HG03196 (cell line): Measurements from ENCODE around the gene BTAF1.
"Not testable (repeated sequence)": the region's sequence is repeated elsewhere in the genome, so short reads cannot be mapped to it uniquely, and the experiment has no call there.

Source experiments
- ATAC-seq: cut with Tn5 transposase; IDR thresholded peaks from one replicate; pipeline ENCODE4 v1.9.1; 2021; ENCODE audit not compliant: unreplicated experiment

Gene BTAF1

DNA sequence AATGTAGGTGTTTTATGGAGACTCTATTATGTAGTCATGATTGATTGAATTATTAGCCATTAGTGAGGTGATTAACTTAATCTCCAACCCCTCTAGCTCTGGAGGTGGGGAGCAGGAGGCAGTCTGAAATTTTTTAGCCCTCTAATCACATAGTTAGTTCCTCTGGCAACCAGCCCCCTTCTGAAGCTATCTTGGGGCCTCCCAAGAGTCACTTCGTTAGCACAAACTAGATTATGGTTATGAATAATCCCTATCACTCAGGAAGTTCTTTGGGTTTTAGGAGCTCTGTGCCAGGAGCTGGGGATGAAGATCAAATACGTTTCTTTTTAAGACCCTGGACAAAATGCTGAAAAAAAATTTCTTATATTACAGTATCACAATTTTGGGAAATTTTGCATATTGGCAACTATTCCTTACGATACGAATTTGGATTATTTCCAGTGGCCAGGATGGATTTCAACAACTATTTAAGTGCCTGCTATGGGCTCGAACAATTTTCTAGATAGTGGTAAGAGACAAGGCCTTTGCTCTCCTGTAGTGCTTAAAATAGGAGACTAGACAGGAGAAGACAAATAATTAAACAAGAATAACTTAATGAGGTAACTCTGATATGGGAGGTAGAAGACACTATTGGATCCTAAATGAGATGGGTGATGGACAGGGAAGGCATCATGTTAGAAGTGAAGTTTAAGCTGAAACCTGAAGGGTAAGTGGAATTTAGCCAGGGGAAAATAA lies 52.9 kb downstream of the BTAF1 start:
- ATAC-seq: no peak

DNA sequence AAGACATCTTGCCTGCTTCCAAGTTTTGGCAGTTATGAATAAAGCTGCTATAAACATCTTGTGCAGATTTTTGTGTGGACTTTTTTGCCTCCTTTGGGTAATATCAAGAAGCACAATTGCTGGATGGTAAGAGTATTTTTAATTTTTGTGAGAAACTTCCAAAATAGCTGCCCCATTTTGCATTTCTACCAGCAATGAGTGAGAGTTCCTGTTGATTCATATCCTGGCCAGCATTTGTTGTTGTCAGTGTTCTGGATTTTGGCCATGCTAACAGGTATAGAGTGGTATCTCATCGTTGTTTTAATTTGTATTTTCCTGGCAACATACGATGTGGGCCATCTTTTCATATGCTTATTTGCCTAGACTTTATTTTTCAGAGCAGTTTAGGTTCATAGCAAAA lies 53.9 kb downstream of the BTAF1 start:
- ATAC-seq: no peak

DNA sequence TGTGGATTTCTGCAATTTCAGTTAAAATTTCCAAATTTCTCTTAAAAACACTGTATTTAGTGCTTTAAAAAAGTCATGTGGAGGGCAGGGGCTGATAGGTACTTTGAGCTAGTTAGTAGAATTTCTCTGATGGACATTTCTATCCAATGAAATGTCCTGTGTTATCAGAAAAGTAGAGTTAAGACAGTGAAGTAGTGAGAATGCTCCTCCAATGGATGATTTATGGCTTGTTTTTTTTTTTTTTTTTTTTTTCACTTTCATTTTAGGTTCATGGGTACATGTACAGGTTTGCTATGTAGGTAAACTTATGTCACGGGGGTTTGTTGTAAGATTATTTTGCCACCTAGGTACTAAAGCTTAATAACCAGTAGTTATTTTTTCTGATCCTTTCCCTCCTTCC lies 55.0 kb downstream of the BTAF1 start:
- no peak for ATAC-seq

DNA sequence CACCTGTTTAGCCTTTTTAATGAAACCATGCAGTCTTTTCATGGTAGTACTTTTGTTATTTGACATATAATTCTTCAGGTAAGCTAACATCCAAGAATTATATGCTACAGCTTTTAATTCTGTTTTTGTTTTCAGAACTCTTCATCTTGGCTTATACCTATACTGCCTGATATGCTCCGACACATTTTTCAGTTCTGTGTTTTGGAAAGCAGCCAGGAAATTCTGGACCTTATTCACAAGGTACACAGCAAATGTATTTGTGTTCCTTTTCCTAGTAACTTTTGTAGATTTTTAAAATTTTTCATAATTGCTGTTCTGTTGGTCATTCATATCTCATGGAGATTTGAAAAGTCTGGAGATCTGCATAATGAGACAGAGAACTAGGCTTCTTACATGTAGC lies 56.7 kb downstream of the BTAF1 start:
- ATAC-seq: no peak

DNA sequence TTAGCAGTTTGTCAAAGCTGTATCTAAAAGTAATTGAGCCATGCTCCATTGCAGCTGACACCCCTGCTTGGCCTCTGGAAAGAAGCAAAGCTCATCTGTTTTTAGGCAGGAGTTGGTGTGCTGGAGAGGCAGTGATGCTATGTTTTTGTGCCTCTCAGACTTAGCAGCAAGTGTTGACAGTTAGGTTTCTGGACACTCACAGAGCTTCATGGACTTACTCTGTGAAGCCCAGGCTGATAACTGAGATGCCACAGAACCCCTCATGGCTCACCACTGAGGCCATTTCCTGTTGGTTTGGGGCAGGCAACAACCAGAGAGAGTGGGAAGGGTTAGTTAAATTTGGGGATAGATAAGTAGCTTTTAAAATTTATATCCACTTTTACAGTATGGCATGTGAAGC lies 59.8 kb downstream of the BTAF1 start:
- no peak for ATAC-seq

DNA sequence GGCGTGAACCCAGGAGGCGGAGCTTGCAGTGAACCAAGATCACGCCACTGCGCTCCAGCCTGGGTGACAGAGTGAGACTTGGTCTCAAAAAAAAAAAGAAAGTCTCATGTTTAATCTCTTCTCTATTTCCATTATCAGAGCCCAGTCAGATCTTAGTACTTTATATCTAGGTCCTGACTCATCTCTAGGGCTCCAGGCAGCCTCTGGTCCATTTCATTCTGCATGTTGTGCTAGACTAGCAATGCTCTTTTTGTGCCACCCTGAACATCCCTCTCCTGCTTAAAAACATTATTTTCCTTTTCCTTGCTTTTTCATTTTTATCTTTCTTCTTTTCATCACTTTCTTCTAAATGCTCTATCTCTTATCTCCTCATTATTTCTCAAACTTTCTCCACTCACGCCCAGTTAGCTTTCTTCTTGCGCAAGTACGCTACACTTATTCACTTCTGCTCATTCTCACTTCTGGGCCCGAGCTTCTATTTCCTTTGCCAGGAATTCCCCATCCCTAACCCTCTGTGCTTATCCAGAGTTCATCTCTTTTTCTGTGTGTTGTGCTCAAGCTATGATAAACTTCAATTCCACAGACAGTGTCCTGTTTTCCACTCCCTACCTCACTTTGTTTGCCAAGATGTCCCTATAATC lies 63.9 kb downstream of the BTAF1 start:
- ATAC-seq: no peak

DNA sequence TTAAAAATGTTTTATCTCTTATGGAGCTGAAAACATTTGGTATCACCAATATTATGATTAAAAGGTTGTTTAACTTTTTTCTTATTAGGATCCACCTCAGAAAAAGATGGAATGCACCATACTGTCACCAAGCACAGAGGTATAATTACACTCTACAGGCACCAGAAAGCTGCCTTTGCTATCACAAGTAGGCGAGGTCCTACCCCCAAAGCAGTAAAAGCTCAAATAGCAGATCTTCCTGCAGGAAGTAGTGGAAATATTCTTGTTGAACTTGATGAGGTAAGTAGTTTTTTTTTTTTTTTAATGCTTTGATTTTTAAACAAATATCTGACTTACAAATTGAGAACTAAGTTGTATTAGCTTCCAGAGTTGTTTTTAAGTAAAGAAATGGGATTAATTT lies 68.5 kb downstream of the BTAF1 start:
- ATAC-seq: no peak

DNA sequence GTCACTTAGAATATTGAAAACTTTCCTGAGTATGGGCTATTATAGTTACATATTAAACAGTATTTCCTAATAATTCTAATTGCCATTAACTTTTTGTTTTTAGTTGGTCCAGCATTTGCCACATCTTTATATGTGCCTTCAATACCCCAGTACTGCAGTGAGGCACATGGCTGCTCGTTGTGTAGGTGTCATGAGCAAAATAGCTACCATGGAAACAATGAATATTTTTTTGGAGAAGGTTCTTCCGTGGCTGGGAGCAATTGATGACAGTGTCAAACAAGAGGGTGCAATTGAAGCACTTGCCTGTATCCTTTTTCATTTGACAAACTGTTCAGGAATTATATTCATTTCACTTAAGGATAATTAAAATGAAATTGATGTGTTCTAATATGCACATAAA lies 72.7 kb downstream of the BTAF1 start:
- no peak for ATAC-seq

DNA sequence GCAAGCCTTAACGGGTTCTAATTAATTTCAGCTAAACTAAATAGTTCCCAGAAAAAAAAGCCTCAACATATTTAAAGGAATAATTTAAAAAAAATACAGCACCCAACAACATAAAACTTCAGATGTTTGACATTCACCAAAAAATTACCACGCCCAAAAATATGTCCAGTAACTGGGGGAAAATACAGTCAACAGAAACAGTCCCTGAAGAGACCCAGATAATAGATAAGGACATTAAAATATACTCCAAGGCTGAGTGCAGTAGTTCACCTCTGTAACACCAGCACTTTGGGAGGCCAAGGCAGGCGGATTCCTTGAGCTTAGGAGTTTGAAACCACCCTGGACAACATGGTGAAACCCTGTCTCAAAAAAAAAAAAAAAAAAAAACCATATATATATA lies 78.0 kb downstream of the BTAF1 start:
- ATAC-seq: no peak

DNA sequence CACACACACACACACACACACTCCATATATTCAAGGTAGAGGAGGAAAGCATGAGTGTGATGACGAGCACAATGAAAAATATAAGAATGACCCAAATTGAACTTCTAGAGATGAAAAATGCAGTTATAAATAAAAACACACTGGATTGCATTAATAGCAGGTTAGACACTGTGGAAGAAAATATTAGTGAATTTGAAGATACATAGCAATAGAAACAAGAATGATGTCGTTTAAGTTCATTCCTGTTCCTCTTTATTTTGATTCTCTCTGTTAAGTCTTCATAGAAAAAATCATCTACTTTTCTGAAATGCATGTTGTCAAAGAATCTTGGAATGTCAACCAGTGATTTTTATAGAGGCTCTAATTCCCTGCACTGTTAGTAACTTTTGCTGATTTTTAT lies 78.4 kb downstream of the BTAF1 start:
- no peak for ATAC-seq

DNA sequence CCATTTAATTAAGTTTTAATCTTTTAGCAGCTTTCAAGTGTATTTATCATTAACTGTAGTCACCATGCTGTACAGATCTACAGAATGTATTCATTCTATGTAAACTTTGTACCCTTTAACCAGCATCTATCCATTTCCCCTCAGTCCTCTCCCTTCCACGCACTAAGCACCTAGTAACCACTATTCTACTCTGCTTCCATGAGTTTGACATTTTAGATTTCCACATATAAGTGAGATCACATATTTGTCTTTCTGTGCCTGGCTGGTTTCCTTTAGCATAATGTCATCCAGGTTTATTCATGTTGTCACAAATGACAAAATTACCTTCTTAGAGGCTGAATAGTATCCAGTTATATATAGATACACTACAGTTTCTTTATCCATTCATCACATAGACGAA lies 79.7 kb downstream of the BTAF1 start:
- no peak for ATAC-seq

DNA sequence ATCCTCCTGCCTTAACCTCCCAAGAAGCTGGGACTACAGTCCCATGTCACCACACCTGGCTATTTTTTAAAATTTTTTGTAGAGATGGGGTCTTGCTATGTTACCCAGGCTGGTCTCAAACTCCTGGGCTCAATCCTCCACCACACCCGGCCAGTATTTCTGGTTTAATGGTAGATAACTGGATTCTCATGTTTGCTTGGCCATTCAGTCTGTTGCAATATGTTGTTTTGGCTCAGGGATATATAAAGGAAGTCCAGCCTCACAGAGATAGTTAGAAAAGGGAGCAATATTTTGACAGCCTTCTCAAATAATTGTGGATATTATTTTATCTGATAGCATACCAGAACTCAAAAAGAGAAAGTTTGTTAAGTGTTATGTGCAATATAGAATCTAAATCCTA lies 82.4 kb downstream of the BTAF1 start:
- ATAC-seq: no peak

DNA sequence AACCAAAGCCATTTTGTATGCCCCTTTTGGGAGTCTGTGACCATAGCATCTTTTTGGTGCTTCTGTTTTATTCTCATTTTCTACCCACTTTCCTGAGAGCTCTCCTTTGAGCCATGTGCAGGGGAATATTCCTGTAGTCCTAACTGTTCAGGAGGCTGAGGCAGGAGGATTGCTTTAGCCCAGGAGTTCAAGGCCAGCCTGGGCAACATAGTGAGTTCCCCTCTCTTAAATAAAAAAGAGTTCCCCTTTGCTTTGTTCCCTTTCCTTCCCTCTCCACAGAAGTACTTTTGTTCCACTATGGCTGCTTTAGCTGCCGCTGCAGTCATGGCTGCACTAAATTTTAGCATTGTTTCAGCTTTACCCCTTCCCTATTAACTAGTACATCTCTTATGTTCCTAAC lies 85.9 kb downstream of the BTAF1 start:
- ATAC-seq: no peak

DNA sequence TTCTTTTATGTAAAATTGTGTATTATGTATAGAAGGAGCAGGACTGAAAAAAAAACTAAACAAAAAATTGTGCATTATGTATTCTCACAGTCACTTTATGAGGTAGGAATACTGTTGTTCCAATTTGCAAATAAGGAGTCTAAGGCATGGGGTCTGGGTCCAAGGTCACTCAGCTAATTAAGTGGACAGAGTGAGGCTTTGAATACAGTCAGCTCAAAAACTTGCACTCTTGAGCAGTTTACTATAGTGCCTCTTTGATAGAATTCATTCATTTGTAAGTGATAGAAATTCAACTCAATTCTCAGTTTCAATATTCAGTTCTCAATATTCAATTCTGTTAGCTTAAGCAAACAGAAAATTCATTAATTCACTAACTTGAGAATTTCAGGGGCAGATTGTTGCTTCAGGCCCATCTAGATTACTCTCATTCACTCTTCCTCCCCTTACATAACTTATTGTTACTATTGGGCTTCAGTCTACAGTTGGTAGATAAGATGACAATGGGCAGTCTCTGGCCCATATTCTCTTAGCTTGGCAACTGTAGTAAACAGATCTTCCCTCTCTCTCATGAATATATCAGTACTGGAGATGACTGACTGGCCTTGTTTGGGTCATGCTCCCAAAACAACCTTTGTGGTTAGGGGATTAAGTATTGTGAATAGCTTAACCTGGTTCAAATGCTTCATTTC lies 86.6 kb downstream of the BTAF1 start:
- ATAC-seq: no peak

DNA sequence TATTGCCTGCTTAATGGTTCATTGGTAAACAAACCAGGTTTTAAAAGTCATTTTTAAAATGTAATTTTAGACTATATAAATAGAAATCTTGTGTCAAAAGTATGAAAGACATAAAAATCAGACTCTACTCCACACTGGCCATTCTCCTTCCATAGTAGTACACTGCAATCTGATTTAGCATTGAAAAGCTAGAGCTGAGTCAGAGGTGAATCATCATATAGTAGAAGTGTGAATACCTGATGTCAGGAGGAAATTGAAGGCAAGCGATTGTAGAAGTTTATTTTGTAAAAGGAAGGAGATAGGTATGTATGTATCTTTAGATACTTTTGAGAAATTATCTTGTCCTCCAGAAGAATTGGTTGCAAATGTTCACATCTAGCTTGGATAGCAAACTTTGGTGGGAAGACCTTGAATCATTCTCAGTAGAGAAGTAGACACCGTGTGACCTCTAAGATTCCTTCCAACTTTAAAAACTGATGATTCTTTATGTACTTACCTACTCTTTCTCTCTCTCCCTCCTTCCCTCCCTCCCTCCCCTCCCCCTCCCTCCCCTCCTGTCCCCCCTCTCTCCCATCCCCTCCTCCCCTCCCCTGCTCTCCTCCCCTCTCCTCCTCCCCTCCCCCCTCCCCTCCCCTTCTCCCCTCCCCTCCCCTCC lies 88.1 kb downstream of the BTAF1 start:
- no peak for ATAC-seq

DNA sequence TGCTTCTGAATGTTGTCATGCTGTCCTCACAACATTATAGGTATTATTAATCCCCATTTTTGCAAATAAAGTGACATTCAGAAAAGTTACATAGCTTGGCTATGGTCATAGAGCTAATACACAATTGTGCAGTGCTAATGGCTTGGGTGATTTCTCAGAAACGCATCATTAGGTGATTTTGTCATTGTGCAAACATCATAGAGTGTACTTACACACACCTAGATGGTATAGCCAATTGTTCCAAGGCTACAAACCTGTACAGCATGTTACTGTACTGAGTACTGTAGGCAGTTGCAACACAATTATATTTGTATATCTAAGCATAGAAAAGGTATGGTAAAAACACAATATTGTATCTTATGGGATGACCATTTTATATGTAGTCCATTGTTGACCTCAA lies 91.0 kb downstream of the BTAF1 start:
- no peak for ATAC-seq

DNA sequence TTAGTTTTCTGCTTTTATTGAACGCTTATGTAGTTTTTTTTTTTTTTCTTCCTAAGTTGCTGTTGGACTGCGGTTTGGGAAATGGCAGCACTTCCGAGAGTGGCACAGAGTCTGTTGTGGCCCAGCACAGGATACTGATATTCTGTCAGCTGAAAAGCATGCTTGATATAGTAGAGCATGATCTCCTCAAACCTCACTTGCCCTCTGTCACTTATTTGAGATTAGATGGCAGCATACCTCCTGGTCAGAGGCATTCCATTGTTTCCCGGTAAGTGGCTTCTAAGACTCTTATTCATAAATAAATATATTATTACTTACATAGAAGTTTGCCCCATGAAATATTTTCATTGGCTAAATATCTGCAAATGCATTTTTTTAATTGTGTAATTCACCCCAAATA lies 101.1 kb downstream of the BTAF1 start:
- no peak for ATAC-seq

DNA sequence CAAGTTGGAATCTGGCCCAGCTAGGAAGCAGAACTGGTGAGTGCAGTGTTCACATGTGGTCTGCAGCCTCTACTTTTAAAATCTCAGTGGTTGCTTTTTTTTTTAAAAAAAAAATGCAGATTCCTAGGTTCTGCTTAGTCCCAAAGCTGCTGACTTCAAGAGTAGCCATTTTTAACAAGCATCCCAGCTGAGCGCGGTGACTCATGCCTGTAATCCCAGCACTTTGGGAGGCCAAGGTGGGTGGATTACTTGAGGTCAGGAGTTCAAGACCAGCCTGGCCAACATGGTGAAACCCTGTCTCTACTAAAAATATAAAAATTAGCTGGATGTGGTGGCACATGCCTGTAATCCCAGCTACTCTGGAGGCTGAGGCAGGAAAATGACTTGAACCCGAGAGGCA lies 101.8 kb downstream of the BTAF1 start:
- ATAC-seq: not testable (repeated sequence)

DNA sequence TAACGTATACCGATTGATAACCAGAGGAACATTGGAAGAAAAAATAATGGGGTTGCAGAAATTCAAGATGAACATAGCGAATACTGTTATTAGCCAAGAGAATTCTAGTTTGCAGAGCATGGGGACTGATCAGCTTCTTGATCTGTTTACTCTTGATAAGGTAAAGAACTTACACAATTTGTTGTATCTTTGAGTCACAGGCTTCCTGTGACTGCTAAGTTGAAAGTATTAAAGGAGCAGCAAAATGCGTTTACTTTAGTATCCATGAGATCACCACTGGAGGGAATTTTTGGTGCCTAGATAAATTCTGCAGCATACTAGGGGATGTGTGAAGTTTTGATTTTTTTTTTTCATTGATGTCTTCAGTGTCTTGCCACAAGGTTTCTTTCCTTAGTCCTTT lies 103.6 kb downstream of the BTAF1 start:
- no peak for ATAC-seq

DNA sequence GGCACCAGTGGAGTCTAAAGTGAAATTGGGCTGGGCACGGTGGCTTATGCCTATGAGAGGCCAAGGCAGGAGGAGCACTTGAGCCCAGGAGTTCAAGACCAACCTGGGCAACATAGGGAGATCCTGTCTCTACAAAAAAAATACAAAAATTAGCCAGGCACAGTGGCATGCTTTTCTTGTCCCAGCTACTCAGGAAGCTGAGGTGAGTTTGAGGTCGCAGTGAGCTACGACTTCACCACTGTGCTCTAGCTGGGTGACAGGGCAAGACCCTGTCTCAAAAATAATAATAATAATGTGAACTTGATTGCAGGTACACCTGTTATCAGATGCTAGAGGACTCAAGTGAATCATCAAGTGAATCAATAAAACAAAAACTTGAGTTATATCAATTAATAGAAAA lies 108.0 kb downstream of the BTAF1 start:
- no peak for ATAC-seq

DNA sequence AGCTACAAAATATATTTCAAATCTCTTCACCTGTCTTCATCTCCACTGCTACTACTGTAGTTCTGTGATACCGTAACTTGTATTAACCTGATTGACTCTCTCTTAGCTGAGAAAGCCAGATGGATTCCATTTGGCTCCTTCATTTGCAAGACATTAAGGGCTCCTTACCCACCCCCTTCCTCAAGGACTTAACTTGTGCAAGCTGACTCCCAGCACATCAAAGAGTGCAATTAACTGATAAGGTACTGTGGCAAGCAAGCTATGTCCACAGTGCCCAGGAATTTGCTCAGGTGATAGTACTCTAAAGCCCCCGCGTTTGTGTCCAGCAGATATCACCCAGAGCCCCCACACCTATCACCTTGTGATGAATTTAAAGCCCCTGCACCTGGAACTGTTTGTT lies 109.5 kb downstream of the BTAF1 start:
- ATAC-seq: not testable (repeated sequence)

DNA sequence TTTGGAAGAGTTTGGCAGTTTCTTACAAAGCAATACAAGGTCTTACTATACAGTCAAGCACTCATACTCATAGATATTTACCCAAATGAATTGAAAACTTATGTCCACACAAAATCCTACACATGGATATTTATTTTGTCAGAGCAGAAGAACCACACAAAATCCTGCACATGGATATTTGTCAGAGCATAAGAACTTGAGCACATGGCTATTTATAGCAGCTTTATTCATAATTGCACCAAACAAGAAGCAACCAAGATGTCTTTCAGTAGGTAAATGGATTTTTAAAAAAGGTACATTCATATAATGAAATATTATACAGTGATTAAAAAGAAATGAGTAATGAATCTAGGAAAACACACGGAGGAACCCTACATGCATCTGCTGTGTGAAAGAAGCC lies 115.4 kb downstream of the BTAF1 start:
- no peak for ATAC-seq
